Activated CD8-positive, alpha-beta memory T cell treated with anti-CD3 and anti-CD28 coated beads, Interleukin-2, amount 50 U/mL, for 1 hour (primary cell): ENCODE results near the gene CLCN1.

ENCODE experiments used
- DNase-seq: peaks from one replicate; pipeline ENCODE4 v3.0.0-alpha.2; 2020; ENCODE audit errors: extremely low read depth

The CLCN1 gene

DNA sequence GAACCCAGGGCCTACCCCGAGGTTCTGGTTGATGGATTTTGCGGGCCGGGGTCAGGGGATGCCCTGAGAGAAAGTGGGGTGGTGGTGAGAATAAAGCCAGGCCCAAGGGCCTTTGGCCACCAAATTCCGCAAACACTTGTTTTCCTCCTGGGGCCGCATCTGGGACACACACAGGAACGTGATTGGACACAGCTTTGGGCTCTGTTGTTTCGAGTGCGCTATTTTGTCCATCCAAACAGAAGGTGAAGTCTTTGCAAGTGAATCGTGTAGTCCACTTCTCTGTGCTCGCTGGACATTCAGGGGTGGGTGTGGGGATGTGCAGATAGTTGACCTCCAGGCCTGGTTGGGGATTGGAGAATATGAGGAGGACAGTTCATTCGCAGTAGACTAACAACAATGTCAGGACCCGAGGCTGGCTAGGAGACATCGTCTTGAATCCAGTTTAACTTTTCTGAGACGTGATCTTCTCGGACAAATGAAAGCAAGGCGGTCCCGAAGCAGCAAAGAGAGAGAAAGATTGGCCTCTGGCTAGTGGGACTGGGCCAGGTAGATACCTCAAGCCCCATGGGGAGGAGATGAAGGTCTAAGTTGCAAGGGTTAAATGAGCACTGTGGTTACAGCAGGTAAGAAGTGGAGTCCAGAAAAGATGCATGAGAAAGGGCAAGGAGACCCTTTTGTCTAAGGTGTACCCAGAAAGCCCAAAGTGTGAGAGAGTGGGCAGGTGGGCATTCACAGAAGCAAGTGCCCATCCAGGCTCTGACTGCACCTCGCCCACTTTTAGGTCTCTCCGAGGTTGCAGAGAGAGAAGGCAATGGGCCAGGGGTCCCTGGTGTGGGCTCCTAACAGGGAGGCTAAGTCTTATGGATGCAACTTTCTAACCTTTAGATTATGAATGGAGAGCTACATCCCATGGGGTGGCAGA, 47.4 kb downstream of the CLCN1 start:
- DNase-seq = no peak

DNA sequence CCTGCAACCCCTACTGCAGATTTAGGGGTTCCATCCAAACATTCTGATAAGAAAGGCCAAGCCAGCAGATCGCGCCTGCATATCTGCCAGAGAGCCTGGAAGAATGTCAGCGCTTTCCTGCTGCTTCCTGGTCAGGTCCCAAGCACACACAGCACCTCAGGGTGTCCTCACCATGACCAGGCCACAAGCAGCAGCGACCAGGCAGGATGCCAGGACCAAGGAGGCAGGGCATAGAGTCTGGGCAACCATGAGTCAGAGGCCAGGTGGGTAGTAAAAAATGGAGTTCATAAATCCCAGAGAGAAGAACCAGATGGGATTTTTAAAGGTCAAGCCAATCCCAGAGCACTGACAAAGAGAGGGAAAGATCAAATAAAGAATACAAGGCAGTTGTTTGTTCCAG, 52.1 kb downstream of the CLCN1 start:
- DNase-seq = no peak

DNA sequence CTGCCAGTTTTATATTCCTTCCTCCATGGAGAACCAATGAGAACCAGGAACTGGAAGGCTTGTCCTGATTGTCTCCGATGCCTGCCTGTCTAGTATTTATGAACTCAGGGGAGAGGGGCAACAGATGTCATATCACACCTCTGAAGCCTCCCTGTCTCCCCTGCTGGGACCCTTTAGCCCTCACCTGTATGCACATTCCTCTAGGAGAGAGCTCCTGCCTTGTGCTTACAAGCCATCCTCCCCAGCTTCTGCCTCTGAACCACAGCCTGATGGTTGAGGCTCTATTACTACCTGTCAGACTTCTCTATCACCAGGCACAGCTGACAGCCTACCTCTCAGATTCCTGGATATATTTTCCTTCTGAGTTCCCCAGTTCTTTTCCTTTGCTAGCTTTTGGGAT, 52.5 kb downstream of the CLCN1 start:
- DNase-seq = no peak

DNA sequence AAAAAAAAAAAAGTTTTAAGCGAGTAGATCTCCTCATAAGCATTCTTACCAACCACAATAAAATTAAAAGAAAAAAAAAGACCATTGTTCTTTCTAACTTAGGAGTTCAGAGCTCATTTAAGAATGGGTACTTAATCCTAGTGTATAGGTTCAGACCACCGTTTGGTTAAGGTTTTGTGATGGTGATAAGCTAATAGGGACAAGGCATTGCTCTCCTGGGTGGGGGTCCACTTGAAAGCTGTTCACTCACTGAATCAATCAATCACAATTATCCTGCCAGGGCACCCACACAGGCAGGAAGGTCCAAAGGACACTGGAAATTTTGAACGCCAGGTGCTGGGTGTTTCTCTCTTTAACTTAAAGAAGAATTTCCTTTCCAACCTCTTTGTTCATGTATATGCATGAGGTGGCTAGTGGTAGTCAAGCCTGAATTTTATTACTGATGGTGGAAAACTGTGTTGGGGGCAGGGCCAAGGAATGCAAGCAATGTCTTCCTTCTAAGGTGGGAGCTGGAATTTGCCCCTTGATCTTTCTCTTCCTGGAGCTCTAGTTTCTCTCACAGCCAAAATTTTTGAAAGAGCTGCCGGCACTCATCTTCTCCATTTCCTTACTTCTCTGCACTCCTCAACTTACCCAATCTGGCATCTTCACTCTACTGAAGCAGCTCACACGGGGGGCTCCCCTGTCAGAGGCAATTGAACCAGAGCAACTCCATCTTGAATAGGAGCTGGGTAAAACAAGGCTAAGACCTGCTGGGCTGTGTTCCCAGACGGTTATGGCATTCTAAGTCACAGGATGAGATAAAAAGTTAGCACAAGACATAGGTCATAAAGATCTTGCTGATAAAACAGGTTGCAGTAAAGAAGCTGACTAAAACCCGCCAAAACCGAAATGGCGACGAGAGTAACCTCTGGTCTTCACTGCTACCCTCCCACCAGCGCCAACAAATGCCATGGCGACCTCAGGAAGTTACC, 54.1 kb downstream of the CLCN1 start:
- no peak for DNase-seq

DNA sequence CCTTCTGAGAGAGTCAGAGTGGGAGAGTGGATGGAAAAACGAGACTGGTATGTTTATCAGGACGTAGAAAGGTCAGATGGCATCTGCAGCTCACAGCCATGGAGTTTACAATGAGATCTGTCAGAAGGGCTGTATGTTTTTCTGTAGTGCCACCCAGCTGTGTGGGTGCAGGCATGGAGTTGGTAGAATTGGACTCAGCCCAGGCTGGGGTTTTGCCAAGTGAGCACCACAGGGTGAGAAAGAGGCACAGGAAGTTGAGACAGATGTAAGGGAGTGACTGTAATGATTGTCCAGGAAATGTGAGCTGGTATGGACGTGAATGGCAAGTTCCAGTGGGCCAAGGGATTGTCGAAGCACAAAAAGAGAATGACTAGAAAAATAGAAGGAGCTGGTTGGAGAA, 56.2 kb downstream of the CLCN1 start:
- no peak for DNase-seq

DNA sequence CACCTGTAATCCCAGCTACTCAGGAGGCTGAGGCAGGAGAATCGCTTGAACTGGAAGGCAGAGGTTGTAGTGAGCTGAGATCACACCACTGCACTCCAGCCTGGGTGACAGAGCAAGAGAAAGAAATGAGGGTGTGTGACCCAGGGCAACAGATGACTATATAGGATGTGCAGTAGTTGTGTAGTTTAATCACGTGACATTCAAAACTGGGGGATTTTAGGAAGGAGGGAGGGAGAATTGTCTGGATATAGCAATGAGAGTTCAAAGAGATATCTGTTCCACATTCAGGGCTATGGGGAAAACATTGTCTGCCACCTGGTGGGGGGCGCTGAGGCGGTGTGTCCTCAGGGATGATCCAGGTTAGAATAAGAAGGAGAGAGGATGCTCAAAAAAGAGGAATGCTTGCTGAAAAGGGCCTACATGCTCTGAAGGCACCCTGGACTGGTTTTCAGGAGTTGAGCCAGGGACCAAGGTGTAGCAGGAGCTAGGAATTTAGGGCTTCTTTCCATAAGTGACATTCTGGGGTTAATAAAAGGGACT, 57.4 kb downstream of the CLCN1 start:
- DNase-seq = no peak

DNA sequence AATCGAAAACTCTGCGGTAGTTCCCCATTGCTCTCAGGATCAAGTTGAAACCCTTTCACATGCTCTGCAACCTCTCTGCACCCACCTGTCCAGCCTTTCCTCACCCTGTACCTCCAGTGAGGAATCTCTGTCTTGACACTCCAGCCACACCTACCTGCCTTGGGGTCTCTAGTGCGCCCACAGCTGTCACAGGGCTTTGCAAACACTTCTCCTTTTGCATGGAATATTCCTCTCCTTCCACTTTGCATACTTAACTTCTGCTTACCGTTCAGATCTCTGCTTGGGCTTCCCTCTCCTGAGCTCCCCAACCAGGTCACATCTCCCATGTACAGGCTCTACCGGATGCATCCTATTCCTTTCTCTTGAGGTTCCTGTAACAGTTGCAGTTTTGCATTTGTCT, 58.6 kb downstream of the CLCN1 start:
- no peak for DNase-seq

DNA sequence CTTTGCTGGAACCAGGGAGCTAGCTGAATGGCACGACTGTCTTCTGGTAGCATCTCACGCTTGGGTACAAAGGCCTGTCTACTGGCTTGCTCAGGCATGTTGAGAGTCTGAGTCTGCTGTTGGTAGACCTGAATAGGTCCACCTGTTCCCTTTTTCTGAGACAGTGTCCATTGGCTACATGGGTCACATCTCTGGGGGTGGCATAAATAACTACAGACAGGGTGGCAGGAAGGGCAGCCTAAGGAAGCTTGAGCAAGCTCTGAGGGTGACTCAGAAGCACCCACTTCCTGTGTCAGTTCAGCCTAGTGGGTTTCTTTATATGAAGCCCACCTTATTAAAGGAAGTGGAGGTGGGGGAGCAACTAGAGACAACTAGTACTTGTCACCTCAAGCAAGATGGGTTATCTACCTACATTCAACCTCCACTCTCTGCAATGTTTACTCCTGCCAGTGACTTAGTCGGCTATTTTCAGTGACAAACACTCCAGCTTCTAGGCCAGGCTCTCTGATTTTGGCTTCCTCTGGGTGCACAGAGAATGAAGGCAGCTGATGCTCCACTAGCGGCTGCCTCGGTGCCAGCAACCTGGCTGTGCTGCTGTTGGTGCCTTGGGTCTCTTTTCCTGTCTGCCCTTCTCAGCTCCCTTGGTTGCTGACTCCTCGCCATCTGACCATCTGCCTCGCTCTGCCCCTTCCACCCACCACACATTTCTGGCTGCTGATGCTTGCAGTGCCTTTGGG, 59.6 kb downstream of the CLCN1 start:
- peak; percentile 50 for DNase-seq

DNA sequence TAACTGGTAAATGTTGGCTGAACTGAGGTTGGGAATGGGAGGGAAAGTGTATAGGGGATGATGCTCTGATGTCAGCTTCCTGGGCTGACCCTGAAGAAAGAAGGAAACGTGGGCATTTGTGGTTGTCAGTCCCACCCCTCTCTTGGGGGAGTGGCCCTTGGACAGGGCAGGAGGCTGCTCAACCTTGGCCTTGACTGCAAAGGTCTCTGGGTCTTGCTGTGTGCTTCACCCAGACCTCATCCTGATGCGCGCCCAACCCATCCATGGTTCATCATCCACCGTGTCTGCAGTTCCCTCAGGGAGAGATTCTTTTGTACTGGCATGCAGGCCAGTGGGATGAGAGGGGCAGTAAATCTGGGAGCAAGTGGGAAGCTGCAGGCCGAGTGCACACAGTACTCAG, 60.5 kb downstream of the CLCN1 start:
- DNase-seq = no peak

DNA sequence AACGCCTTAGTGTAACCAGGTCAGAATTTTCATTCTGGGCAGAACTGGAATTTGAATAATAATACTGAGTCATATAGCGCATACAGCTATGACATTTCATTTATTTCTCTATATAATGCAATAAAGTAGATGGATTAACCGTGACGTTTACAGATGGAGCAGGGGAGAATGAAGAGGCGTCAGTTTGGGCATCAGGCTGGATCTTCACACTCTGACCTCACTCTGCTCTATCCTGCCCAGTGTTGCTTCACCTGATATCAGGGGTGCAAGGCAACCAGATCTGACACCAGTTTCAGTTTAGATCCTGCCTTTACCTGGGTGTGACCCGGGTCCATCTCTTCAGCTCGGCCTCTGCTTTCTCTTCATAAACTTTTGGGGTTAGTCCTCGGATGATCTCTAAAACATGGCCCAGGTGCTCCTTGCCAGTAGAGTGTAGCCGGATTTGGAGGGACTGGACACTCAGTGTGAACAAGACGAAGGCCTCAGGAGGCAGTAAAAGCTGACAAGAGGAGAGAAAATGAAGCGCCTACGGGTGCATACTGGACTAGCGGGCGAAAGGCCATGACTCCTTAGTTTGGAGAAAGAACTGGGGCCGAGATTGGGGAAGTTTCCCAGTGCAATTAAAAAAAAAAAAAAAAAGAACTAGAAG, 63.8 kb downstream of the CLCN1 start:
- DNase-seq = no peak

DNA sequence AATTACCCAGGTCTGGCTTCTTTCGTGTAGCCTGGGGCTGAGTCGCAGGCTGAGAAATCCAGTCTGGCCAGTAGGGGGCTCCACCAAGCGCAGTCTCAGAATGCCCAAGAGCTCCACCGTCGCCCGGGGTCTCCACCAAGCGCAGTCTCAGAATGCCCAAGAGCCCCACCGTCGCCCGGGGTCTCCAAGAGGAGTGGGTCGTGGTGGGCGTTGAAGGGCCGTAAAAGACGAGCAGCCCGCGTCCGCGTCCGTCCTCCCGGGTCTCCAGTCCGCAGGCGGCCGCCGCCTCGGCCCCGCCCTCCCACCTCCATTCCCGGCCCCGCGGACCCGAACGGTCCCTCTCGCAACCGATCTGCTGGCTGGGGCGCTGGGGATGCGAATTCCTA, 64.3 kb downstream of the CLCN1 start:
- peak; percentile 69 for DNase-seq

DNA sequence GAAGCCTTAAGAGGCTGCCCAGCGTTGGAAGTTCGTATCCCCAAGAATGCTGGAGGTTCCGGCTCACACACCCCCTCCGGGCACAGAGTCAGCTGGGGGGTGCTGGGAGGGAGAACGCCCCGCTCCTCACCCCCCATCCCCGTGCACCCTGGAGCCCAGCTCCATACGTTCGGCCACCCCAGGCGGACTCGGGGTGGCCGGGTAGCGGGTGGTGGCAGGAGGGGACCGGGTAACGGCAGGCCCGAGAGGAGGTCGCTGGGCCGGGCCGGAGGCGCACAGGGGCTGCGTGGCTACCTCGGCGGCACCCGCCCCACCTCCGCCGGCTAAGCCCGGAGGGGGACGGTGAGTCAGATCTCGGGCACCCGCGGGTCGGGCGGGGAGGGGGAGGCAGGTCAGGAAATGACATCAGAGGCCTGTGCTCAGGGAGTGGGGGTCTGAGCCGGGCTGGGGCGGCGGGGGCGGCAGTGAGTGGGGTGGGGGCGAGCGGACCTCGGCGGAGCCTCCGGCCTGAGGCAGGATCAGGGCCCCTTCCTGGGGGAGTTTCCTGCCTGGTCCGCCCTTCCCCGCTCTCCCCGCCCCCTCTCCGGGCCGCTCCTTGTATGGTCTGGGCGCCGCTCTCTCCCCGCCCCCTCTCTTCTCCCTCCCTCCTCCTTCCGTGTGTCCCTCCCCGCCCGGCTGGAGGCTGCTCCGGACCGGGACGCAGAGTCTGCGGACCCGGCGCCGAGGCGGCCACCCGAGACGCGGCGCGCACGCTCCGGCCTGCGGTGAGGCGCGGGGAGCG, 64.9 kb downstream of the CLCN1 start, which contains the start of gene ZYX:
Gene ZYX (plus strand): TSS at position 700 of the 781 bp plus-strand sequence. CDS start 227 bp downstream, outside the sequence.
- DNase-seq = peak; percentile 78

DNA sequence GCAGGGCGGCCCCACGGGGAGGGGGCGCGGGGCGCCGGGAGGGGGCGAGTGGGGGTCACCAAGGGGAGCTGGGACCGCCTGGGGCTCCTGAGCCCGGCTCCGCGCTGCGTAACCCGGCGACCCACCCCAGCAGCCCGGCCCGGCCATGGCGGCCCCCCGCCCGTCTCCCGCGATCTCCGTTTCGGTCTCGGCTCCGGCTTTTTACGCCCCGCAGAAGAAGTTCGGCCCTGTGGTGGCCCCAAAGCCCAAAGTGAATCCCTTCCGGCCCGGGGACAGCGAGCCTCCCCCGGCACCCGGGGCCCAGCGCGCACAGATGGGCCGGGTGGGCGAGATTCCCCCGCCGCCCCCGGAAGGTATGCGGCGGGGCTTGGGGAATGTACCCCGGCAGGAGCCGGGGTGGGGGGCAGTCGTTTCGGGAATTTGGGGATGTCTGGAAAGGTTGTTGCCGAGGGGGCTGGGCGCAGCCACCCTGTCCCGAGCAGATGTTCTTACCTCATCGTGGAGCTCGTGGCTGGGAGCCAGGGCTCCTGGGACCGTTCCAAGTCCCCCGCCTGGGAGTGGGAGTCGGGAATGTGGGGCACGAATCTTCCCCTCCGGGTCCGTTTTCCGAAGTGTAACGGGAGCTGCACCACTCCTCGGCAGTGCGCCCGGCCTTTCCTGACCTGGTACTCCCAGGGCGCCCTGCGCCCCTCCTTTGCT, 65.7 kb downstream of the CLCN1 start:
- no peak for DNase-seq

DNA sequence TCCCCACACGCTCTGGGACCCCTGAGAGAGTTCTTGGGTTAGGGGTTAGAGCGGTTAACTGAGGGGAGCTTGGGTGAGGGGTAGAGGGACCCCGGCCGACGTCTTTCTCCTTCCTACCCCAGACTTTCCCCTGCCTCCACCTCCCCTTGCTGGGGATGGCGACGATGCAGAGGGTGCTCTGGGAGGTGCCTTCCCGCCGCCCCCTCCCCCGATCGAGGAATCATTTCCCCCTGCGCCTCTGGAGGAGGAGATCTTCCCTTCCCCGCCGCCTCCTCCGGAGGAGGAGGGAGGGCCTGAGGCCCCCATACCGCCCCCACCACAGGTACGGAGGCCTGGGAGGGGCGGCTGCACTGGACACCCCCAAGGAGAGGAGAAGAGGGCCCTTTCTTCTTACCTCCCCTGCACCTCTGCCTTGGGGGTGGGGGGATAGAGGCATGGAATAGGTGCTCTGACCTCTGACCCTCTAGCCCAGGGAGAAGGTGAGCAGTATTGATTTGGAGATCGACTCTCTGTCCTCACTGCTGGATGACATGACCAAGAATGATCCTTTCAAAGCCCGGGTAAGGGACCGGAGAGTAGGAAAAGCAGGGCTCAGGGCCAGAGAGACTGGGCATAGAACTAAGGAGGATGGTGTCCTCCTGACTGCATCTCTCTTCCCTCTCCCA, 66.3 kb downstream of the CLCN1 start:
- DNase-seq = no peak

DNA sequence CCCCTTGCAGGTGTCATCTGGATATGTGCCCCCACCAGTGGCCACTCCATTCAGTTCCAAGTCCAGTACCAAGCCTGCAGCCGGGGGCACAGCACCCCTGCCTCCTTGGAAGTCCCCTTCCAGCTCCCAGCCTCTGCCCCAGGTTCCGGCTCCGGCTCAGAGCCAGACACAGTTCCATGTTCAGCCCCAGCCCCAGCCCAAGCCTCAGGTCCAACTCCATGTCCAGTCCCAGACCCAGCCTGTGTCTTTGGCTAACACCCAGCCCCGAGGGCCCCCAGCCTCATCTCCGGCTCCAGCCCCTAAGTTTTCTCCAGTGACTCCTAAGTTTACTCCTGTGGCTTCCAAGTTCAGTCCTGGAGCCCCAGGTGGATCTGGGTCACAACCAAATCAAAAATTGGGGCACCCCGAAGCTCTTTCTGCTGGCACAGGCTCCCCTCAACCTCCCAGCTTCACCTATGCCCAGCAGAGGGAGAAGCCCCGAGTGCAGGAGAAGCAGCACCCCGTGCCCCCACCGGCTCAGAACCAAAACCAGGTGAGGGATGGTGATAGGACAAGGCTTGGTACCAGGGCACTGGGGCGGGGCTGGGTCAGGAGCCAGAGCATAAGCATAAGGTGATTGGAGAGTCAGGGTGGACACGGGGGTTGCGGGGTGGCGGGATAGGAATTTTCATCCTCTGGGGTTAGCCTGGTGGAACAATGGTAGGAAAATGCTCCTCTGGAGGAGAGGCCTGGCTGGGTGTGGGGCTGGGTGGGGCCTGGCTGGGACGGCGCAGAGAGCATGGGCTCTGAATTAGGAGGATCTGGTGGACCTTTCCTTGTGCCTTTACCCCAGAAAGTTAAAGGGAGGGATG, 67.1 kb downstream of the CLCN1 start:
- no peak for DNase-seq

DNA sequence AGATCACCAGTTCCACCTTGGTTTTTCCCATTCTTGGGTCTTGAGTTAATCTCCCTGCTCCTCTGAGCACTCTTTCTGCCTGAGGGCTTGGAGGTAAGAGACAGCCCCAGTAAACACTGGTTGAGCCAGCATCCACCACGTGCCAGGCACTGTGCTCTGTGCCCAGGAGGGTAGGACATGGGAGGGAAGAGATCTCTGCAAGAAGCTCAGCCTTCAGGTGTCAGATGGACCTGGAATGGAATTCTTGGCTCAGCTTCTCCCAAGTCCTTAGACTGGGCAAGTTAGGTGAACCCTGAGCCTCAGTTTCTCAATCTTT, 67.7 kb downstream of the CLCN1 start:
- DNase-seq = no peak

DNA sequence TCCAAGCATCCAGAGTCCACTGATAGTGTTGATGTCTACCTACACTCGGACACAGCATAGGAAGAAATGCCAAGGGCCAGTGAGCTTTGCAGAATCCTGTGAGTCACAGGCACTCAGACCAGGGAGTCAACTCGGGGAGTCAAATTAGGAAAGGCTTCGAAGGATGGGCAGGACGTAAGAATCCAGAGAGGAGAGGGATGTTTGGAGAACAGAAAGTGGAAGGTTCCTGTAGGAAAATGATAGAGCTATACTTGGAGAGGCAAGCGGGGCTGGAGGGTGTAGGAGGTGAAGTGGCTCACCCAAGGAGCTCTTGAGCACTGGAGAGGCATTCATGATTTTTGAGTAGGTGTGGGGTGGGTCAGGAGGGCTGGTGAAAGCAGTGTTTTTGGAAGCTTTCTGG, 68.2 kb downstream of the CLCN1 start:
- DNase-seq = no peak
